Measurements from ENCODE around the gene PRR23E.

Gene PRR23E

DNA sequence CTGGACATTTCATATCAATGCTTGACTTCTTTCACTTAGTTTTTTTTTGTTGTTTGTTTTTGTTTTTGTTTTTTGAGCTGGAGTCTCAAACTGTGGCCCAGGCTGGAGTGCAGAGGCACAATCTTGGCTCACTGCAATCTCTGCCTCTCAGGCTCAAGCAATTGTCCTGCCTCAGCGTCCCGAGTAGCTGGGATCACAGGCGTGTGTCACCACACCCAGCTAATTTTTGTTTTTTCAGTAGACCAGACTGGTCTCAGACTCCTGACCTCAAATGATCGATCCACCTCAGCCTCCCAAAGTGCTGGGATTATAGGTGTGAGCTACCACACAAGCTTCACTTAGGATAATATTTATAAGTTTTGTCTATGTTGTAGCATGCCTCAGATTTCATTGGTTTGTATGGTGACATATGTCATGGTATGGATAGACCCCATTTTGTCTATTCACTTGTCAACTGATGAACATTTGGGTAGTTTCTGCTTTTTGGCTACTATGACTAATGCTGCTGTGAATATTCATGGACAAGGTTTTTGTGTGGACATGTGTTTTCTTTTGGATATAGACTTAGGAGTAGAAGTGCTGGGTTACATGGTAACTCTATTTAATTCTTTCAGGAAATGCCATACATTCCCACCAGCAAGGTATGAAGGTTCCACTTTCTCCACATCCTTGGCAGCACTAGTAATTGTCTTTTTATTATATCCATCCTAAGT is 6.8 kb upstream of the PRR23E start:
- no peaks in the 10 kb centered on the region for H3K4me1 Mint-ChIP-seq (ENCODE audit: low read depth)
- peaks cover 8% of the 10 kb centered on the region for H3K27me3 Mint-ChIP-seq (ENCODE audit: low read depth)
- no peak overlapping the region for H3K4me3 Mint-ChIP-seq

GRCh38 chr3:127187316-127187715 is 5.6 kb upstream of the PRR23E start:
- Mint-ChIP-seq H3K4me1 (ENCODE audit: low read depth) (no peaks in the 10 kb centered on the region), H3K9me3 (no peaks in the 10 kb centered on the region), H3K36me3 (ENCODE audit: low read depth) (no peaks in the 10 kb centered on the region), H3K27me3 (ENCODE audit: low read depth) (peaks cover 8% of the 10 kb centered on the region), H3K4me3 (no peak overlapping the region), H3K27ac (no peak overlapping the region)

More for the DNA sequence above, 6.8 kb upstream of the PRR23E start:
- no peaks in the 10 kb centered on the region for H3K36me3 Mint-ChIP-seq (ENCODE audit: low read depth)
- no peak overlapping the region for H3K27ac Mint-ChIP-seq
- H3K9me3 Mint-ChIP-seq = no peaks in the 10 kb centered on the region

DNA sequence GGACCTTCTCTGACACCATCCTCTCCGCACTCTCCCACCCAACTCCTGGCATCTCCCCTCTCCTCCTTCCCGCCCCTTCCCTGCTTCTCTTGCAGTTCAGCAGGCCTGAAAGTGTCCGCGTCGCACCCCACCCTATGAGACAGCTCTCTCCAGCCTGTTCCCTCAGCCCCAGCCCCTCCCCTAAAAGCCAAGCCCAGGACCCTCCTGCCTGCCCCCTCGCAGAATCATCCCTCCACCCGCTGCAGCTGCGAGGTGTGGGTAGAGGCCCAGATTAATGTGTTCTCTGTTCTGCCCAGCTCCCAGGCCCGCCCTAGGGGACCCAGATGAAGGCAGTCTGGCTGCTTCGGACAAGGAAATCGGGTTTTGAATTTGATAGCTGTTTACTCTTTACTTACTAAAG is 410 bp downstream of the PRR23E start:
- Mint-ChIP-seq H3K9me3 (no peaks in the 10 kb centered on the region), H3K4me1 (ENCODE audit: low read depth) (no peaks in the 10 kb centered on the region), H3K4me3 (no peak overlapping the region), H3K36me3 (ENCODE audit: low read depth) (no peaks in the 10 kb centered on the region), H3K27ac (no peak overlapping the region), H3K27me3 (ENCODE audit: low read depth) (peaks cover 7% of the 10 kb centered on the region)

DNA sequence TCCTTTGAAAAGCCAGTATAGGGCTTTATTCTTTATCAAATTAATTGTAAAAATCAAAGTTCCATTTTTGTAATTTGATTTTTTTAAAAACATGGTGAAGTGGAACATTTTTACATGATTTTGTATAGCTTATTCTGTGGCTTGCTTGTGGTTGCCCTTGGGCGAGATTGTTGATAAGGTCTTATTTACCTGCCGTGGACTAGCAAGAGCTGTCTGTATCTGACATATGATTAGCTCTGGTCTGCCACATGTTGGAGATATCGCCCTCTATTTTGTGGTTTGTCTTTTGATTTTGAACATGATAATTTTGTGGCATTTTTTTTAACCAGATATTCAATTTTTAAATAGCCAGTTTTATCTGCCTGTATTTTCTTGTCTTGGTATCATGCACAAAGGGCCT is 844 bp downstream of the PRR23E start:
- H3K4me1 Mint-ChIP-seq (ENCODE audit: low read depth) = no peaks in the 10 kb centered on the region
- no peaks in the 10 kb centered on the region for H3K36me3 Mint-ChIP-seq (ENCODE audit: low read depth)
- H3K4me3 Mint-ChIP-seq = no peak overlapping the region
- no peaks in the 10 kb centered on the region for H3K9me3 Mint-ChIP-seq
- H3K27me3 Mint-ChIP-seq (ENCODE audit: low read depth) = peaks cover 3% of the 10 kb centered on the region
- H3K27ac Mint-ChIP-seq = no peak overlapping the region

DNA sequence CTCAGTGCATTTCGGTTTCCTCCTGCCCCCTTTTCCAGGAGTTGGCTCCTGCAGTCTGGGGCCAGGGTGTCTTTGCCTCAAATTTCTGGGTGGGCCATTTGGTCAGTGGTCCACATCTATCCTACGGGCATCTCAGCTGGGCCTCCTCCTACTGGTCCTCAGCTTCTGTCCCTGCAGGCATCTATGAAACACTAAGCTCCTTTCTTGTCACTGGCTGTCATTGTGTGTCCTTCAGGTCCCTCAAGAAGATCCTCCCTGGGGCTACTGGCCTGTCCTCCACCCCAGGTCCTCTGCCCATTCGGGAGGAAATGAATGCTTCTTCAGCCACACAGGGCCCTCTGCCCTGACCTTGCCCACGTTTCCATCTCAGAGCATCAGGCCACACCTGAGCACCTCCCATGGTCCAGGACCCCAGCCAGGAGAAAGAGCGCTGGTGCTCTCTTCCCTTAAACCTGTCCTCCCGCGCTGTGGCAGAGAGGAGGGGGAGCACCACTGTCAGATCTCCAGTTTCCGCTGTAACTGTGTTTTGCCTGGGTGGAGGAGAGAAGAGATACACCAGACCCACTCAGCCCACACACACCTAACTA is 1.8 kb downstream of the PRR23E start:
- H3K36me3 Mint-ChIP-seq (ENCODE audit: low read depth) = no peaks in the 10 kb centered on the region
- no peaks in the 10 kb centered on the region for H3K4me1 Mint-ChIP-seq (ENCODE audit: low read depth)
- H3K4me3 Mint-ChIP-seq = no peak overlapping the region
- no peaks in the 10 kb centered on the region for H3K27me3 Mint-ChIP-seq (ENCODE audit: low read depth)
- H3K27ac Mint-ChIP-seq = no peak overlapping the region
- H3K9me3 Mint-ChIP-seq = no peaks in the 10 kb centered on the region

DNA sequence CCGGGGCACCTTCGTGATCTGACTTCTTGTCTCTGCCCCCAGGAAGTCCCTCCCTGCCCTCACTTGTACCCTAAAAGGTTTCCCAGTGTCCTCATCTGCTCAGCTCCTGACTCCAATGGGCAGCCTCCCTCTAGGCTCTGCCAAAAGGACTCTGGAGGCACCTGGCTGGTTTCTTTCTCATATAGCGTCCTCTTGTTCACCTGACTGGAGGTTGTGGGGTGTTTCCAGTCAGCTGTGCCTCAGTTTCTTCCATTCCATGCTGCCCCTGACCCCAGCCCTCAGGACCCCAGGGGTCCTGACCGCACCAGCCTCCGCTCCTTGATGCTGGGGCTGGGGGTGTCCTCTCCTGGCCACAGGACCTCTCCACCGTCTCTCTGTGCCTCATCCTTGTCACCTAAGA is 2.5 kb downstream of the PRR23E start:
- H3K4me3 Mint-ChIP-seq = no peak overlapping the region
- no peaks in the 10 kb centered on the region for H3K9me3 Mint-ChIP-seq
- no peaks in the 10 kb centered on the region for H3K36me3 Mint-ChIP-seq (ENCODE audit: low read depth)
- H3K4me1 Mint-ChIP-seq (ENCODE audit: low read depth) = no peaks in the 10 kb centered on the region
- H3K27me3 Mint-ChIP-seq (ENCODE audit: low read depth) = no peaks in the 10 kb centered on the region
- no peak overlapping the region for H3K27ac Mint-ChIP-seq

GRCh38 chr3:127196002-127196401 is 3.1 kb downstream of the PRR23E start:
- H3K4me1 Mint-ChIP-seq (ENCODE audit: low read depth) = no peaks in the 10 kb centered on the region
- no peak overlapping the region for H3K27ac Mint-ChIP-seq
- no peaks in the 10 kb centered on the region for H3K36me3 Mint-ChIP-seq (ENCODE audit: low read depth)
- no peaks in the 10 kb centered on the region for H3K27me3 Mint-ChIP-seq (ENCODE audit: low read depth)
- H3K4me3 Mint-ChIP-seq = no peak overlapping the region
- no peaks in the 10 kb centered on the region for H3K9me3 Mint-ChIP-seq

DNA sequence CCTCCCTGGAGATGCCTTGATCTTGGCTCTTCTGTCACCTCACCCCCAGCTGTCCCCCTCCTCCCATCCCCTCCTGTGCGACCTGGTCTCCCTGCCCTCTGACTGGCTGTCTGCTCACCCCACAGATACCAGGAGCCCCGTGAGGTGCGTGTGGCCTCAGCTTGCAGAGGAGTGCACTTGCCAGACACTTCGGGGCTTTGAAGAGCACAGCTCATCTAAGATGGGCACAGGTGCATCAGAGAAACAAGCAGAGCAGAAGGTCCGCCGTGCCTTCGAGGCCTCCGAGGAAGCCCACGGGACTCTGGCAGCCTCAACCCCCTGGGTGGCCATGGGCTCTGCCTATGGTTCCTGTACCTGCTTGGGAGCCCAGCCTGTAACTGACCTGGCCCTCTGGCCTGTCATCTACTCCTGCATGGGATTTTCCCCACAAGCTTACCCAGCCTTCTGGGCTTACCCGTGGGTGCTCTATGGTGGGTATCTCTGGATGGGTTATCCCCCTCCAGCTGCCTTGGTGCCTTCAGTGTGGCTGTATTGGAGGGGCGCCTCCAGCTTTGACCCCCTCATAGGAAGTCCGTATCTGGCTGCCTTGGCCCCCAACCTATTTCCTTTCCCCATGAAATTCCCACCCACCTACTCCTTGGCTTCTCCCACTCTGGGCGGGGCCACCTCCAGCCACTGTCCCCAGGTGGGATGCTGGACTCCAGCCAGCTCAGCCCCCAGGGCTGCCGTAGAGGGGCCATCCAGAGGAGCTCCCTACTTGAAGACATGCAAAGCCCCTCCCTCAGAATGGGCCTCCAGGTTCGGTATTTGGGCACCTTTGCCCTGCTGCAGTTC is 3.8 kb downstream of the PRR23E start:
- H3K4me3 Mint-ChIP-seq = no peak overlapping the region
- no peaks in the 10 kb centered on the region for H3K9me3 Mint-ChIP-seq
- no peaks in the 10 kb centered on the region for H3K4me1 Mint-ChIP-seq (ENCODE audit: low read depth)
- no peaks in the 10 kb centered on the region for H3K36me3 Mint-ChIP-seq (ENCODE audit: low read depth)
- no peak overlapping the region for H3K27ac Mint-ChIP-seq
- no peaks in the 10 kb centered on the region for H3K27me3 Mint-ChIP-seq (ENCODE audit: low read depth)

- Mint-ChIP-seq H3K9me3 (no peaks in the 10 kb centered on the region), H3K36me3 (ENCODE audit: low read depth) (no peaks in the 10 kb centered on the region), H3K27me3 (ENCODE audit: low read depth) (peaks cover 5% of the 10 kb centered on the region), H3K4me1 (ENCODE audit: low read depth) (no peaks in the 10 kb centered on the region), H3K27ac (no peak overlapping the region), H3K4me3 (no peak overlapping the region)
Measured at GRCh38 chr3:127197300-127198189, 4.6 kb downstream of the PRR23E start.

DNA sequence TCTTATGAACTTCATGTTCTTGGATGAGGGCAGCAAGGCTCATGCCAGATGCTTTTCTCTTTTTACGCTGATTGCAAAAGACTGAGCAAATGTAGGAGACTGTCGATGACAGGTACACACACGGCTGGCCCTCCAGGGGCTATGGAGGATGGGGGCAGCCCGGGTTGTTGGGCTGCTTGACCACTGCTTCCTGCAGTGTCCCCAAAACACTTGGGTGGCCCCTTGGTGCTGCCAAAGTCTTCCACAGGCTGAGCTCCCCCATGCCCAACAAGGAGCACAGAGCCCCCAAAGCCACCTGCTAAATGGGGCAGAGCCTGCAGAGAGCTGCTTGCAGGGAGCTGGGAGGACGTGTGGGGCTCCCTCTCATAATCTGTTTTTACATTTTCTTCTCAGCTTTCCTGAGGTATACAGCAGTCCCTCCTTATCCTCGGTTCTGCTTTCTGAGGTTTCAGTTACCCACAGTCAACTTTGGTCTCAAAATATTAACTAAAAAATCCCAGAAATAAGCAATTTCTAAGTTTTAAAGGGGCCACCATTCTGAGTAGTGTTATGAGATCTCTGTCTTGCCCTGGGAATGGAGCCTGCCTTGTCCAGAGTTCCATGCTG is 7.3 kb downstream of the PRR23E start:
- no peak overlapping the region for H3K4me3 Mint-ChIP-seq
- H3K4me1 Mint-ChIP-seq (ENCODE audit: low read depth) = no peaks in the 10 kb centered on the region
- H3K9me3 Mint-ChIP-seq = no peaks in the 10 kb centered on the region
- H3K27ac Mint-ChIP-seq = no peak overlapping the region
- H3K36me3 Mint-ChIP-seq (ENCODE audit: low read depth) = no peaks in the 10 kb centered on the region
- peaks cover 13% of the 10 kb centered on the region for H3K27me3 Mint-ChIP-seq (ENCODE audit: low read depth)

GRCh38 chr3:127203024-127203423 is 10.1 kb downstream of the PRR23E start:
- peaks cover 13% of the 10 kb centered on the region for H3K27me3 Mint-ChIP-seq (ENCODE audit: low read depth)
- no peak overlapping the region for H3K27ac Mint-ChIP-seq
- no peaks in the 10 kb centered on the region for H3K36me3 Mint-ChIP-seq (ENCODE audit: low read depth)
- no peak overlapping the region for H3K4me3 Mint-ChIP-seq
- H3K4me1 Mint-ChIP-seq (ENCODE audit: low read depth) = no peaks in the 10 kb centered on the region
- H3K9me3 Mint-ChIP-seq = no peaks in the 10 kb centered on the region

DNA sequence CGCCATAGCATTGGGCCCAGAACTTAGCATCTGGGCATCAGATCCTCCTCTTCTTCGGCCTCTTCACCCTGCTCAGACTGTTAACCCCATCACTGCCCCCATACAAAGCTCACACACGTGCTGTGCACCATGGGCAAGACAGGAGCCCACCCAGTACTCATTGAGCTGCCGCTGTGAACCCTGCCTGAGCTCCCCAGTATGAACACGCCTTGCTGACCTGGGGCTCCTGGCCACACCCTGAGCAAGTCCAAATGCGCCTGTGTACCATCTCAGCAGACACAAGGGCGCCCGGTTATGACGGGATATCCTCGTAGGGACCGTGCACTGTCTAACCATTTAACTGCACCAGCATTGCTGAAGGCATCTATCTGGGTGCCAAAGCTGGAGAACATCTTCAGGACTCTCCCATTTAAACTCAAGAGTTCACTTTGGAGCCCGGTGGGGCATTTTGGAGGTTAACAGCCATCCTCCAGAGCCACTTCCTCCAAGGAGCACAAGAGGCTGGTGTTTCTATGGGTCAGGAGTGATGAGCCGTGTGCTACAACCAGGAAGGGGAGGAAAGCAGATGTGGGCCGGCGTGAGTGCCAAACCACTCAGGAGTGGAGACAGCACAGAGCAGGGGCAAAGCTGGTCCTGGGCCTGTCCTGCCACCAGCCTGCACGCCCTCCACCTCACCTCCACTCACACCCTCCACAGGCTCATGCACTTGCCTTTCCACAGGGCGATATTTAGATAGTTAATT is 12.1 kb downstream of the PRR23E start:
- H3K27me3 Mint-ChIP-seq (ENCODE audit: low read depth) = peaks cover 13% of the 10 kb centered on the region
- H3K27ac Mint-ChIP-seq = no peak overlapping the region
- H3K4me3 Mint-ChIP-seq = no peak overlapping the region
- H3K36me3 Mint-ChIP-seq (ENCODE audit: low read depth) = no peaks in the 10 kb centered on the region
- no peaks in the 10 kb centered on the region for H3K4me1 Mint-ChIP-seq (ENCODE audit: low read depth)
- H3K9me3 Mint-ChIP-seq = no peaks in the 10 kb centered on the region

- H3K4me3 Mint-ChIP-seq = no peak overlapping the region
- H3K27ac Mint-ChIP-seq = no peak overlapping the region
- no peaks in the 10 kb centered on the region for H3K4me1 Mint-ChIP-seq (ENCODE audit: low read depth)
- peaks cover 13% of the 10 kb centered on the region for H3K27me3 Mint-ChIP-seq (ENCODE audit: low read depth)
- no peaks in the 10 kb centered on the region for H3K36me3 Mint-ChIP-seq (ENCODE audit: low read depth)
- no peaks in the 10 kb centered on the region for H3K9me3 Mint-ChIP-seq
Measured at GRCh38 chr3:127206154-127206553, 13.2 kb downstream of the PRR23E start.

All from T-helper 1 cell treated with Interleukin-12 subunit alpha and Interleukin-12 subunit beta and Interleukin-4 antibody, amounts not matched to agents 30 μg/mL and 1 μg/mL, for 36 hours (primary cell).